CD4-positive, alpha-beta T cell treated with Interferon alpha-2 for 1 hour (primary cell): ENCODE data around the gene CAMSAP1.

ENCODE experiments used
- DNase-seq, 2 donors: peaks; one replicate each; pipeline ENCODE4 v3.0.0-alpha.2; 2020 to 2022

The CAMSAP1 gene

DNA sequence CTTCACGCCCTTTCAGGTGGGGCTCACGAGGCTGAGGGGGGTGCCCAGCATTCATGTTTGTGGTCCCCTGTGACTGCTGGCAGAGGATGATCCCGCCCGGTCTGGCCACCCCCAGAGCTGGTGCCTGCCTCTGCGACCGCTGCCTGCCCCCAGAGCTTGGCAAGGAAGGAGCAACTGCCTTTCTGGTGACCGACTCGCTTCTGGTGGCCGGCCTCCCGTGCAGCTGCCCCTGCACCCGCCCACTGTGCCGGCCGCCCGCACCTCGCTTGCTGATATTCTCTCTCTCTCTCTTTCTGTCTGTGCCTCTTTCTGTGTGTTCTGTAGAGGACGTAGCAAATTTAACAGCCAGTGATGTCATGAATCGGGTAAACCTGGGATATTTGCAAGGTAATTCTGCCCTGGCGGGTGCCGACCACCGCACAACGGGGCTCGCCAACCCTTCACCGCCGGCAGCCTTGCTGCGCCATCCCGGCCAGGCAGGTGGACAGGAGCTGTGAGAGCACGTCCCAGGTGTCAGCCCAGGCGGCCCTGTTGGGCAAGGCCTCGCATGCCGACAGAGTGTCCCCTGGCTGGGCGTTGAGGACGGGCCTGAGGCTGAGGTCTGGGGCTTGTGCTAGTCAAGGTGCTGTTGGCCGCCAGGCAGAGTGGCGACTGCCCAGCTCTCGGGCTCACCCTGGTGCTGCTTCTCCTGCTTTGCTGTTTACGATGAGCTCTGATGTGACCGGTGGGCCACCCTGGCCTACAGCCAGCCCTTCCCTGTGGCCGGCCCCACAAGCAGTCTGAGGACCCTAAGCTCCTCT is 119.4 kb downstream of the CAMSAP1 start:
- DNase-seq: no peak

DNA sequence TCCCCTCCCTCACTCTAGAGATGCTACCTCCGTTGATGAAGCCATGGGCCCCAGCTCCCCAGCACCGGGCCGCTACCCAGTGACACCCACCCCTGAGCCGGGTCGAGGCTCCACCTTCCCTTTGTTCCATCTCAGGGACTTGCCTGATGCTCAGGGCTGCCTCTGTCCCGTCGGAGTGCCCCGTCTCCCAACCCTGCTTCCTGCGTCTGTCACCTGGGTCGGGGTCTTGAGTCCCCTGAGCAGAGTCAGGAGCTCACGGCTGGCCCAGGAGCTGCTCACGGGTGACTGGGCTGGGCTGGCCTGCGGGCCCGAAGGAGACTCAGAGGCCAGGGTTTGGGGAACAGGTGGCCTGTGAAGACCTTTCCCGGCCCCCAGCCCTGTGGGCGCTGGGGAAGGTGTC is 120.0 kb downstream of the CAMSAP1 start:
- no peak for DNase-seq

DNA sequence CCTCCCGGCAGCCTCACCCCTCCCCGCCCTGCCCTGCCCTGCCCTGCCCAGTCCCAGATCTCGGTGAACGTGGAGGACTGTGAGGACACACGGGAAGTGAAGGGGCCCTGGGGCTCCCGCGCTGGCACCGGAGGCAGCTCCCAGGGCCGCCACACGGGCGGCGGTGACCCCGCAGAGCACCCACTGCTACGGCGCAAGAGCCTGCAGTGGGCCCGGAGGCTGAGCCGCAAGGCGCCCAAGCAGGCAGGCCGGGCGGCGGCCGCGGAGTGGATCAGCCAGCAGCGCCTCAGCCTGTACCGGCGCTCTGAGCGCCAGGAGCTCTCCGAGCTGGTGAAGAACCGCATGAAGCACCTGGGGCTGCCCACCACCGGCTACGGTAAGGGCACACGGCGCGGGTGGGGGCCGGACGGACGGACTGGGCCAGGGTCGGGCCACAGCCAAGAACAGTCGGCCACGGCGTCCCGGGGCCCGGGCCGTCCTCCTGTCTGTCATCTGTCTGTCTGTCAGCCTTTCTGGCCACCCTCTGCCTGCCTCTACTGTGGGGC is 121.1 kb downstream of the CAMSAP1 start:
- no peak for DNase-seq

DNA sequence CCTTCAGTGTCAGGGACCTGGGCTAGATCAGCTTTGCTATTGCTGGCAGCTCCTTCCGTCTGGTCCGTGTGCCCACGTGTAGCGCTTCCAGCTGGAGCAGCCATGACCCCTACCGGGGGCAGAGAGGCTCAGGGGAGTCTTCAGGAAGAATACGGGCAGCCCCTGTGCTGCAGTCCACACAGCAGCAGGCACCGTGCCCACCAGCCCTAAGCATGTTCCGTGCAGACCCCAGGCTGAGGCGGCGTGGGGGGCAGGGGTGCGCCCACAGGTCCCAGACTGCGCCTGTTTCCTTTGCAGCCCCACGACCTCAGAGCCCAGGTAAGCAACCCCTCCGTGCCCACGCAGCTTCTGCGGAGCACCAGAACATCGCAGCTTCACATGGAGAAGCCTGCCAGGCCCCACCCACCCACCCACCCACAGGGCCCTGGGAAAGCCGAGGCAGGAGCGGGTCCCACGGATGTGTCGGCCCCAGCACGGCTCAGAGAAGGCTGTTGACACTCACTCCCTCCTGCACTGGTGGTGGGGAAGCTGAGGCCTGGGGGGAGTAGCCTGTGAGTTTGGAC is 122.3 kb downstream of the CAMSAP1 start:
- DNase-seq: no peak

DNA sequence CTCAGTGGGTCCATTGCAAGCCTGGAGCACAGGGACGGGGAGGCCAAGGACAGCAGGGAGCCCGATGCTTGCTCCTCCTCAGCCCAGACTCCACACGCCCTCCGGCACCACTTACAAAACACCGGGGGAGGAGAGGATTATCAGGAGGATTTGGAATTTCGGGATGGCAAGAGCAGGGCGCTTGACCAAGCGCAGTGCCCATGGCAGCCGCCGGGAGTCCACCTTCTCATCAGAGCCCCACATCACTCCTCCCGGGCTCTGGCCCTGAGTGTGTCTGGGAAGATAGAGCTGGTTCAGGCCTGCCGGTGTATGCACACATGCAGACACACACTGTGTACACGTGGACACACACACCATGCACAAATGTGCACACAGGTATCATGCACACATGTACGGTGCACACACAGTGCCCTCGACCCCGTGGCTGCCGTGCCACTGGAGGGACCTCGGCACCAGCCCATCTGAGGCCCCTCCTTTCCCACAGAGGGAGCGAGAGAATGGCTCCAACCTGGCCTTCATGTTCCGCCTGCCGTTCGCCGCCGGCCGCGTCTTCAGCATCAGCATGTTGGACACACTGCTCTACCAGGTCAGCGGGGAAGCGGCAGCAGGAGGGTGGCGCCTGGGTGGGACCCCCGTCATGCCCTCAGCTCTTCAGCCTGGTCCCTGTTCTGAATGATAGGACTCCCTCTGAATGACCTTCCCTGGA is 123.7 kb downstream of the CAMSAP1 start:
- no peak for DNase-seq

DNA sequence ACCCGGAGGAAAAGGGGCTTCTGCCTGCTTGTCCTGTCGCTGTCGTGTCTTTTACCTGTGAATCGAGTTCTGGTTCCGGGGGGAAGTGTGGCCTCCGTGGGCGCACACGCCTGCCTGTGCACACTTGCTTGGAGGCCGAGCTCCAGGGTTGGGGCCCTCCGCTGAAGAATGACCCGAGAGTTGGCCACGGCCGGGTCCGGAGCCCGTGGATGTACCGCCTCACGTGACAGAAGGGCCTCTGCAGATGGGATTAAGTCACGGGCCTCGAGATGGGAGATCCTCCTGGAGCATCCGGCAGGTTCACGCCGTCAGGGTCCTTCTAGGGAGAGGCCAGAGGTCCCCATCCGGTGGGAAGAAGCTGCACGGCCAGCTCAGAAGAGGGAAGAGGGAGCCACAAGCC is 124.4 kb downstream of the CAMSAP1 start:
- DNase-seq: no peak

DNA sequence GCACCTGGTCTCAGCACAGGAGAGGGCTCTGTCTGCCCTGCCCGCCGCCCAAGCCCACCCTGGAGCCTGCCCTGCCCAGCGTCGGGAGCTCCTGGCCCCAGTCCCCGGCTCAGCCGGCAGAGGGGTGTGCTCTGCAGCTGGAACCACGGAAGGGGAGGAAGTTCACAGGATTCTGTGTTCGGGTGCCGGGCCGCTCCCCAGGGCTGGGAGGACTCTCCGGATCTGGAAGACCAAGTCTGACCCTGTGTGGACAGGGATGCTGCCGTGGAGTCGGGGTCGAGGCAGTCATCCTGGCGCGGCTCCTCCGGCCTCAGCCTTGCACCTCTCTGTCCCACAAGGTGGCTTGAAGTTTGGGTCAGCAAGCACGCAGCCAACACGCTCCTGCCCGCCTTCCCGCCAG is 126.7 kb downstream of the CAMSAP1 start:
- DNase-seq: no peak

DNA sequence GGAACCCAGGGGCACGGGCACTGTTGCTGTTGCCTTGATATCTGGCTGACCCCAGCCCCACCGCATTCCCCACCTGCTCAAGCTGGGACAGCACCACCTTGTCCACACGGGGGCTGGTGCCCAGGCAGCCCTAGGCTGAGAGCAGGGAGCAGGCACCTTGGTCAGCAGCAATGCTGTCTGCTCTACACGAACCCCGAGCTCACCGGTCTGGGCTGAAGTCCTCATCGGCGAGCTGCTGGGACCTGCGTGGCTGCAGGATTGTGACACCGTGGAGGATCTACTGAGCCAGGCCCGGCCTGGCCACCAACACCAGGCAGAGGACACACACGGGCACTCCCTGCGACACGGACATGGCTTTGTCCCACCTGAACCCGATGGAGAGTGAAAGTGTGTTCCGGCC is 127.3 kb downstream of the CAMSAP1 start:
- DNase-seq: no peak

DNA sequence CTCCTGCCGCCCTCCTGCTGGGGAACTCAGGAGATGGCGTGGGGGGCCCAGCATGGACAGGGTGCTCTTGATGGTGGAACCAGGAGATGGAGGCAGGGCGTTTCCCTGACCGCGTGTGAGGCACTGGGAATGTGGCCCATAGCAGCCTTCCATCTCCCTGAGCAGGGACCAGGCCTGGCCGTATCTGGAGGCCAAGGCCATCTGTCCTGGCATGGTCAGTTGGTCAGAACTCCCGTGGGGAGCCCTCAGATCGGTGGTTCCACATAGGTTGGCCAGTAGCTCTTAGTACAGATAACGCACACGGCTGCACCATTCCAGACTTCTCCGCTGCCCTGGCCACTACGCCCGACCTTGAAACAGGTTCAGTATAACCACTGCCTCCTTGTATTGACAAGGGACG is 127.8 kb downstream of the CAMSAP1 start:
- DNase-seq: no peak

DNA sequence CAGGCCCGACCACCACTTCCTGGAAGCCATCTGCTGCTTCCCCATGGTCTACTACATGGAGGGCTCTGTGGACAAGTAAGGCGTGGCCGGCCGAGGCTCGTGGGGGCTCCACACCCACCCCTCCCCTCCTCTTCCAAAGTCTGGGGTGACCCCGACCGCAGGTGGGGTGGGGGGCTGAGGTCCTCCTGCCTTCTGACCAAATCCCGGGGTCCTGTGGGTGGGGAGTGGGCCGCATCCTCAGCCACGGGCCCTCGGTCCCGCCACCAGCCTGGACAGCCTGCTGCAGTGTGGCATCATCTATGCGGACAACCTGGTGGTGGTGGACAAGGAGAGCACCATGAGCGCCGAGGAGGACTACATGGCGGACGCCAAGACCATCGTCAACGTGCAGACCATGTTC is 128.9 kb downstream of the CAMSAP1 start:
- DNase-seq: no peak

DNA sequence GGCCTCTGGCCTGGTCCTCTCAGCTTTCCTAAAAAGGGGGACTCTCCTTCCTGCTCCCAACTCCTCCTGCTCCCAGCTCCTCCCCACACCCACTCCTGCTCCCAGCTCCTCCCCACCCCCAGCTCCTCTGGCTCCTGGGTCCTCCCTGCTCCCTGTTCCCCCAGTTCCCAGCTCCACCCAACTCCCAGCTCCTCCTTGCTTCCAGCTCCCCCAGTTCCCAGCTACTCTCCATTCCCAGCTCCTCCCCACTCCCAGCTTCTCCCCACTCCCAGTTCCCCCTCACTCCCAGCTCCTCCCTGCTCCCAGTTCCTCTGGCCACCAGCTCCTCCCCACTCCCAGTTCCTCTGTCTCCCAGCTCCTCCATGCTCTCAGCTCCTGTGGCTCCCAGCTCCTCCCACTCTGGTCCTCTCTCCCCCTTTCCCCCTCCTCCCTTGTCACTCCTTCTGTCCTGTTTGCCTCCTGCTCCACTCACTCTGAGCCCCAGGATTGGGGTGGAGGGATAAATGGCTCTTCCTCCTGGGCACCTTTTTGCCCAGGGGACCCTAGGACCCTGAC is 129.6 kb downstream of the CAMSAP1 start:
- DNase-seq: no peak

DNA sequence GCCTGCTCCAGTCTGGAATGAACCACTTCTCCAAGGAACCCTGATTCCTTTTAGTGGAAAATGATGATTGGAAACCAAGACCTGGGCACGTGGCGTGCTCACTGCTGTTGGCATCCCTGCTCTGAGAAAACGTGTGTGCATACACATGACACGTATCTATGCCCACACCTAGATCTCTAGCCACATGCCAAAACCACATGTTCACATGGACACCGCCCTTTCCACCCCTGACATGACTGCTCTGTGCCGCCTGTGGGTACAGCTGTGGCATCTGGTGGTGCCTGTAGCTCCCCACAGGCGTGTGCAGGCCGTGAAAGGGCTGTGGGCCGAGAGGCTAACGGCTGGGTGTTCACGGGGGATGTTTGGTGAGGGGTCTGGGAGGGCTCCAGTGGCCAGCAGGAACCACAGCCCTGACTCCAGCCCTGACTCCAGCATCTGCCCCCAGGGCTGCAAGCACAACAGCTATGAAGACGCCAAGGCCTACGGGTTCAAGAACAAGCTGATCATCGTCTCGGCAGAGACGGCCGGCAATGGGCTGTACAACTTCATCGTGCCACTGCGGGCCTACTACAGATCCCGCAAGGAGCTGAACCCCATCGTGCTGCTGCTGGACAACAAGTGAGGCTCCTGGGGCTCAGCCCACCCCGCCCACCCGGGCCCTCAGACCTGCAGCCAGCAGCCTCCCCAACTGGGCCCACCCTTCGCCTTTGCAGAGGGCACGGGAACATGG is 130.3 kb downstream of the CAMSAP1 start:
- peak in 1 of 2 donors; percentile 38 for DNase-seq

DNA sequence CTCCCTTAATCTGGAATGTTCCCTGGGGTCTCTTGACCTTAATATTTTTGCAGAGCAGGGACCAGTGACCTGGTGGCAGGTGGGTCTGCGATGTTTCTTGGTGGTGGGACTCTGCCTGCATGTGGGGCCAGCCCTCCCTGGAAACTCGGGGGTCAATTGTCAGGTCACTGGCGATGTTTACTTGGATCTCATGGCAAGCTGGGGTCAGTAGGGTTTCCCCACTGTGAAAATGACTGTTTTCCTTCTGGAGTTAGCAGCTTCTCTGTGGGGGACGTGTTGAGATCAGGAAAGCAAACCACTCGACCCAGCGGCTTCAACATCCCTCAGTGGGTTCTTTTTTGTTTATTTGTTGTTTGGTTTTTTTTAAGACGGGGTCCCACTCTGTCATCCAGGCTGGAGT is 131.4 kb downstream of the CAMSAP1 start:
- no peak for DNase-seq

DNA sequence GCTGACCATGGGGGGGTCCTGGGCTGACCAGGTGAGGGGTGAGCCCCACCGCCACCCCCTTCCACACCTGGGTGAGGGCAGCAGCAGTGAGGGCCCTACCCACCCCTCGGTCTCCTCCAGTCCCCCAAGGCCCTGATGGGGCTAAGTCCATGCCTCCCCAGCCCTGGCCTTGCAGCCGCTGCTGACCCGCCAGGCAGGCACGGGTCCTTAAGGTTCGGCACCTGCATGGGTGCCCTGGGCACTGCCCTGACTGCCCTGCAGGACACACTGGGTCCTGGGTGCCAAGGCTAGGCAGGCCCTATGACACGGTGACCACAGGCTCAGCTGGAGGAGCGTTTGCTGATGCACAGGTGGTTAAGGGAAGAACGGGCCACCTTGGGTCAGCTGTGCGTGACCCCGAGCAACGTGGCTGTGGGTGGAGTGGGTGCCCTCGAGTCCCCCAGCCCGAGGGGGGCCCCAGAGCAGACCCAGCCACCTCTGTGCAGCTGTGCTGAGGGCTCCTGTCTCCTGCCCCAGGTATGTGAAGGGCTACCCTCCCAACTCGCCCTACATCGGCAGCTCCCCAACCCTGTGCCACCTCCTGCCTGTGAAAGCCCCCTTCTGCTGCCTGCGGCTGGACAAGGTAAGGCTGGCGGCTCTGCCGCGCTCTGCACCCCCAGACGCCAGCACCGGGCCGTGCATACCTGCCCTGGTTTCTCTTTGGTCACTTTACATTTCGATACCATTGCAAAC is 132.4 kb downstream of the CAMSAP1 start:
- no peak for DNase-seq

DNA sequence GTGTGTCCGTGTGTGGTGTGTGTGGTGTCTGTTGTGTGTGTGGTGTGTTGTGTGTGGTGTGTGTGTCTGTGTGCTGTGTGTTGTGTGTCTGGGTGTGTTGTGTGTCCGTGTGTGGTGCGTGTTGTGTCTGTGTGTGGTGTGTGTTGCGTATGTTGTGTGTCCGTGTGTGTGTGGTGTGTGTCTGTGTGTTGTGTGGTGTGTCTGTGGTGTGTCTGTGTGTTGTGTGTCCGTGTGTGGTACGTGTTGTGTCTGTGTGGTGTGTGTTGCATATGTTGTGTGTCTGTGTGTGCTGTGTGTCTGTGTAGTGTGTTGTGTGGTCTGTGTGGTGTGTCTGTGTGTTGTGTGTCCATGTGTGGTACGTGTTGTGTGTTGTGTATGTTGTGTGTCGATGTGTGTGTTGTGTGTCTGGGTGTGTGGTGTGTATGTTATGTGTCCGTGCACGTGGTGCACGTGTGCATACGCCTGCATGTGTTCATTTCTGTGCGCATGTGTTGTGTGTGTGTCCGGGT is 133.1 kb downstream of the CAMSAP1 start:
- DNase-seq: no peak

DNA sequence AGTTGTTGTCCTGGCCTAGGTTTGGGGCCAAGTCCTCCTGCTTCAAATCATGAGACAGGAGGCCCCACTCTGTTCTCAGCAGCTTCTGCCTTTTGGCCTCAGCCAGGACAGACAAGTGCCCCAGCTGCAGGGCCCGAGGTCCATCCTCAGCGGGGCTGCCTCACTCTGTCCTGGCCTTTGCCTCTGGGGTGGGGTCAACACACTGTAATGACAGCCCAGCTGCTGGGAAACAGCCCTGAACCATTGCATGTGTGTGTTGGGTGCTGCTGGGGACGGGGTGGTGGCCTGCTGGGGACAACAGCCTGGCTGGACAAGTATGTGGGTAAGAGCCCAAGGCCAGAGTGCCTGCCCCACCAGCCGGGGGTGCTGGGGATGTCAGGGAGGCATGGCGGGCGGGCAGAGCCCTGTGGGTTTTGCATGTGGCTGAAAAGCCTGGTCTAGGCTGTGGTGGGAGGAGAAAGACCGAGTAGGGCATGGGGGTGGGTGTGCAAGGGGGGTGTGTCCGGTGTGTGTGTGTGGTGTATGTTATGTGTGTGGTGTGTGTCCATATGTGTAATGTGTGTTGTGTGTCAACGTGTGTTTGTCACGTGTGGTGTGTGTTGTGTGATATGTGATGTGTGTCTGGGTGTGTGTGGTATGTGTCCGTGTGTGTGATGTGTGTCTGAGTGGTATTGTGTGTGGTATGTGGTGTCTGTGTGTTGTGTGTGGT is 133.7 kb downstream of the CAMSAP1 start:
- no peak for DNase-seq

DNA sequence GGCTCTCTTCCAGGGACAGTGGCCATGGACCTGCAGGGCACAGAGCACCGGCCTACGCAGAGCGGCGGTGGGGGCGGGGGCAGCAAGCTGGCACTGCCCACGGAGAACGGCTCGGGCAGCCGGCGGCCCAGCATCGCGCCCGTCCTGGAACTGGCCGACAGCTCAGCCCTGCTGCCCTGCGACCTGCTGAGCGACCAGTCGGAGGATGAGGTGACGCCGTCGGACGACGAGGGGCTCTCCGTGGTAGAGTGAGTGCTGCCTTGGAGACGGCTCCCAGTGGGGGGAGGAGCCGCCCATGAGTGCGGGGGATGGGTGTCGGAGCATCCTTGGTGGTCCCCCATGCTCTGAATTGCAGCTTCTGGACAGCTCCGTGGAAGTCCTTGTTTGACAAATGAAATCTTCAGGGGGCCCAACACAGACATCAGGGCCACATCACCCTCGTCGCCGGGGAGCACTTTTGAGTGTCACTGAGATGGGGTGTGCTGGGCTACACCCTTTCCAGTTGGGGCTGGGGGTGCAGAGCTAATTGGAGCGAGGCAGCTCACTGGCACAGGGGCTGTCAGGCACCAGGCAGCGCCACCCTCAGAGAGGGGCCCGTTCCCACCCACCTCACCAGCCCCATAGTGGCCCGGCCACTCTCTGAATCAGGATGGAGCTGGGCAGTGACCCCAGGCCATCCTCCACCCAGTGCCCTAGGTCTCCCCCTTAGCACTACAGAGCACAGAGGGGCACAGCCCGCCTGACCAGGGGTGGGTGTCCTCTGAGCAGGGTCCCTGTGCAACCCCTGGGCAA is 134.4 kb downstream of the CAMSAP1 start:
- no peak for DNase-seq

DNA sequence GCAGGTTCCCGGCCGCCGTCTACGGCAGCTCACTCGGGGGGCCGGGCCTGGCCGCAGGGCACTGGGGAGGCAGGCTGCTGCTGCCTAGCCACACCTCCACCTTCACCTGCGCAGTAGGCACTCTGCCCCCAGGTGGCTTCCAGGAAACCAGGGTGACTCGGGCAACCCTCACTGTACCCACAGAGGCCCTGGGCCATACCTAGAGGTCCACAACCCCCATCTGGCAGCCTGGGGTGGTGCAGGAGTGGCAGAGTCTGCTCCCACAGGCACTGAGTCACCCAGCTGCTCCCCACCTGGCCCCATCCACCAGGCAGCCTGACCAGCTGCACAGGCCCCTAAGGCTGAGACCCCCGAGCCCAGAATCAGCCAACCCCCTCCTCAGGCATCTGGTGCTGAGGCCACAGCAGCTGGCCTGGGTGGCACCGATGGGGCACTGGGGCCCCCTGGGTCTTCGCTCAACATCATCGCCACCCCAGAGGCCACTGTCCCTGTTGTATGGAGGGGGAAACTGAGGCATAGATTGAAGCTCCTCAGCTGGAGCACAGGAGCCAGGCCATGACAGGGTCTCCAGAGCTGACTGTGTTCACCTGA is 135.2 kb downstream of the CAMSAP1 start:
- DNase-seq: no peak

DNA sequence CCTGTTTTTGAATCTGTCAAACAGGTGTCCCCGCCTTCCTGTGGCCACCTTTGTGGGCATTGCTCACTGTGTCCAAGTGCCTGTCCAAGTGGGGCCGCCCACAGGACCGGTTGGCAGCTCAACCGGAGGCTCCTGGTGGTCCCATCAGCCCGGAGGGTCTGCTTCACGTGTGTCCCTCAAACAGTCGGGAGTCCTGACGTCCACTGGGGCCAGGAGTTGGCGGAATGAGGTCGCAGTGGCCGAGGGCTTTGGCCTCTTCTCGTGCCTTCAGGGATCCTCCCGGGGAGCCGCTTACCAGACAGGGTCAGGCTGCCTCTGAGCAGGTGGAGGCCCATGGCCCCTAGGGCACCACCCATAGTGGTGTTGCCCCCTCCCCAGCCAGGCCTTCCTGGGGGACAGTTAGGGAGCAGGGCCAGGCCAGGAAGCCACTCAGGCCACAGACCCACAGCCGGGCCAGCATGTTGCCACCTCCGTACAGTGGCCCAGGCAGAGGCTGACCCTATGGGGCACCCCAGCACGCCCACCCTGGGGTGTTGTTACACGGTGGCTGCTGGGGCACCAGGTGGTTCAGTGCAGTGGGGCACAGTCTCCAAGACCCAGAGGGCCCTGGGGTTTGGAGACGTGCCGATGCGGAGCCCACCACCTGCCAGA is 135.8 kb downstream of the CAMSAP1 start:
- no peak for DNase-seq
